ENCODE data around the gene CPE. TPM values are rescaled to one million over a fixed set of nuclear protein-coding genes. Genes with fewer than 3 reads are reported as not detected.

The CPE gene
- total and polyA plus RNA-seq, 2 of the 4 experiments (the other 2 are of a cell fraction) = 3.6 to 13.5 TPM

- no peaks in the 10 kb centered on the region for H3K79me1 ChIP-seq (ENCODE audit: low read depth in 1 of 2, low read length in 2 of 2)
- H2BK20ac ChIP-seq (ENCODE audit: low read depth, low read length) = no peak overlapping the region
- POLR2A ChIA-PET (ENCODE audit: unreplicated experiment) = no interaction called here
Observed at GRCh38 chr4:165439344-165439743, 60.5 kb downstream of the CPE start.

More at GRCh38 chr4:165439344-165439743, 60.5 kb downstream of the CPE start:
- CTCF ChIA-PET = no interaction called here
- dilution Hi-C loops (cut with HindIII; ENCODE audit: low sequenced_read_pairs, unreplicated experiment) (no loop called here), intact Hi-C loops (cut with micrococcal nuclease) (no loop called here), in situ Hi-C loops (cut with MboI; ENCODE audit: low sequenced_read_pairs) (no loop called here)
- Histone ChIP-seq H2BK5ac (ENCODE audit: low read depth, low read length, poor library complexity, severe bottlenecking) (no peak overlapping the region), H3K4me1 (ENCODE audit: control insufficient read depth, insufficient read depth, low read length) (no peaks in the 10 kb centered on the region), H4K20me1 (ENCODE audit: insufficient read depth, low read length) (no peaks in the 10 kb centered on the region), H3K36me3 (ENCODE audit: control insufficient read depth, insufficient read depth, low read length) (no peaks in the 10 kb centered on the region), H2AFZ (replicated peaks; ENCODE audit: low read length, poor library complexity) (no peak overlapping the region), H3K4me2 (ENCODE audit: low read depth, low read length) (no peak overlapping the region), H3K23ac (ENCODE audit: low read depth, low read length) (no peak overlapping the region), H4K8ac (ENCODE audit: low read depth in 2 of 2, low read length in 2 of 2) (no peak overlapping the region), H2BK120ac (ENCODE audit: low read depth, low read length) (no peak overlapping the region), H3K4ac (ENCODE audit: low read depth, low read length) (no peak overlapping the region), H3K27me3 (ENCODE audit: control insufficient read depth, insufficient read depth, low read length) (no peaks in the 10 kb centered on the region), H3K9ac (ENCODE audit: low read depth, low read length) (no peak overlapping the region), H2AK5ac (ENCODE audit: low read depth, low read length) (no peak overlapping the region), H3K9me1 (ENCODE audit: insufficient read depth, low read length) (no peaks in the 10 kb centered on the region; the same call in 1 of the 2 replicates), H3K4me3 (ENCODE audit: insufficient read depth, low read depth, low read length) (no peak overlapping the region), H3K18ac (ENCODE audit: low read depth, low read length) (no peak overlapping the region), H3K14ac (replicated peaks; ENCODE audit: low read depth, low read length) (no peak overlapping the region), H3K9me3 (ENCODE audit: control insufficient read depth, insufficient read depth, low read length) (no peaks in the 10 kb centered on the region), H4K5ac (ENCODE audit: low read depth, low read length) (no peak overlapping the region), H3K56ac (ENCODE audit: extremely low read depth, insufficient read depth, low read length) (no peak overlapping the region), H4K91ac (ENCODE audit: insufficient read depth, low read depth, low read length) (no peak overlapping the region), H2BK15ac (ENCODE audit: low read depth, low read length) (no peak overlapping the region), H2AK9ac (replicated peaks; ENCODE audit: low read depth, low read length, poor library complexity) (no peak overlapping the region), H3K27ac (ENCODE audit: insufficient read depth, low read length) (no peak overlapping the region)
- no peak for ATAC-seq (ENCODE audit: low read depth)
- no peak for DNase-seq
- BruUV-seq (replicated peaks) = no TSS peak
- no peak for TF ChIP-seq POLR2A (IDR thresholded peaks at IDR 0.05; ENCODE audit: low read depth, low read length)
- TF ChIP-seq ELK1 (IDR thresholded peaks at IDR 0.05; ENCODE audit: borderline replicate concordance, low read depth, low read length) = no peak
- no peak for TF ChIP-seq MAZ (IDR thresholded peaks at IDR 0.05; ENCODE audit: borderline replicate concordance, low read depth, low read length)
- TF ChIP-seq FOS (IDR thresholded peaks at IDR 0.05; ENCODE audit: low read depth, low read length) = no peak
- TF ChIP-seq RFX5 (IDR thresholded peaks at IDR 0.05; ENCODE audit: low read depth, low read length) = no peak
- no peak for TF ChIP-seq RAD21 (IDR thresholded peaks at IDR 0.05; ENCODE audit: low read length)
- TF ChIP-seq BHLHE40 (IDR thresholded peaks at IDR 0.05; ENCODE audit: low read depth, low read length) = no peak
- TF ChIP-seq MXI1 (IDR thresholded peaks at IDR 0.05; ENCODE audit: borderline replicate concordance, low read depth, low read length) = no peak
- TF ChIP-seq SMC3 (IDR thresholded peaks at IDR 0.05; ENCODE audit: low read depth, low read length) = no peak
- TF ChIP-seq CTCF (conservative IDR thresholded peaks at IDR 0.05; ENCODE audit: low read depth, low read length) = no peak
- no peak for TF ChIP-seq RCOR1 (IDR thresholded peaks at IDR 0.05; ENCODE audit: insufficient replicate concordance, low read length)
- no peak for TF ChIP-seq CEBPB (IDR thresholded peaks at IDR 0.05; ENCODE audit: low read depth, low read length)
- TF ChIP-seq NFE2L2 (IDR thresholded peaks at IDR 0.05; ENCODE audit: low read depth, low read length) = no peak
- no peak for TF ChIP-seq CHD1 (IDR thresholded peaks at IDR 0.05; ENCODE audit: low read depth, low read length)
- no peak for TF ChIP-seq USF2 (IDR thresholded peaks at IDR 0.05; ENCODE audit: low read depth, low read length)
- no peak for TF ChIP-seq MAFK (IDR thresholded peaks at IDR 0.05; ENCODE audit: low read depth, low read length)
- no CpG with 5 or more reads among the region's 2 CpGs for WGBS, 2 experiments (ENCODE audit: extremely low coverage in 2 of 2, insufficient read length in 1 of 2)
